CD4-positive, alpha-beta T cell (primary cell): ENCODE data around the gene PPP2R2C. TPM values are rescaled to one million over a fixed set of nuclear protein-coding genes. Genes with fewer than 3 reads are reported as not detected.

ENCODE experiments used
- ATAC-seq: fragments of 200-7000 bp; cut with Tn5 transposase; one replicate; pipeline ENCODE4 v1.10.0; 2022; ENCODE audit warnings: mild to moderate bottlenecking; ENCODE audit not compliant: poor library complexity
- CTCF ChIA-PET: fragments of 350-600 bp; sonication (Branson Sonifier 250); formaldehyde crosslinking; loops from one replicate; lab custom pipeline; 2021; ENCODE audit warnings: antibody characterized with exemption, inconsistent platforms; lab: Charles Lee
- POLR2A ChIA-PET: fragments of 350-600 bp; sonication (Branson Sonifier 250); formaldehyde crosslinking; loops from one replicate; lab custom pipeline; 2021; ENCODE audit warnings: antibody characterized with exemption, inconsistent platforms; lab: Charles Lee
- DNase-seq, 14 experiments: peaks; one replicate each; pipeline ENCODE4 v3.0.0-alpha.2; 2013 to 2020; ENCODE audit warnings: mixed read lengths in 2 of 14
- H3K27ac ChIP-seq, 2 donors: one replicate each; pipeline versions ENCODE4 v1.5.1 to v1.7.0; 2013; ENCODE audit warnings: low read length in 2 of 2, low read depth in 1 of 2, mild to moderate bottlenecking in 1 of 2
- H3K27me3 ChIP-seq, 2 experiments: 1 replicate in 1 of 2; 2 replicates in 1 of 2; pipeline versions ENCODE4 v1.6.1 to v1.7.0; 2013; ENCODE audit warnings: low read length in 2 of 2, control low read depth in 1 of 2, mild to moderate bottlenecking in 1 of 2, moderate library complexity in 1 of 2; ENCODE audit not compliant: insufficient read depth in 2 of 2, control insufficient read depth in 1 of 2
- H3K36me3 ChIP-seq: one replicate; pipeline ENCODE4 v1.6.1; 2013; ENCODE audit warnings: low read length, control low read depth; ENCODE audit not compliant: insufficient read depth
- H3K4me1 ChIP-seq: one replicate; pipeline ENCODE4 v1.6.1; 2013; ENCODE audit warnings: low read length, control low read depth; ENCODE audit not compliant: insufficient read depth
- H3K4me3 ChIP-seq: one replicate; pipeline ENCODE4 v1.5.1; 2013; ENCODE audit warnings: mild to moderate bottlenecking, low read length, moderate library complexity
- H3K9me3 ChIP-seq, 2 experiments: 1 replicate in 1 of 2; 2 replicates in 1 of 2; pipeline versions ENCODE4 v1.6.1 to v1.7.0; 2013; ENCODE audit warnings: low read length in 2 of 2, mild to moderate bottlenecking in 2 of 2, control low read depth in 1 of 2, moderate library complexity in 1 of 2; ENCODE audit not compliant: control insufficient read depth in 1 of 2, insufficient read depth in 1 of 2
- H3K27ac Mint-ChIP-seq: one replicate; pipeline ENCODE4 v1.8.0; 2020; ENCODE audit warnings: mixed read lengths
- H3K27me3 Mint-ChIP-seq: one replicate; pipeline ENCODE4 v1.8.0; 2021; ENCODE audit warnings: mixed read lengths
- H3K36me3 Mint-ChIP-seq: one replicate; pipeline ENCODE4 v1.8.0; 2021; ENCODE audit warnings: low read depth, mixed read lengths
- H3K4me1 Mint-ChIP-seq: one replicate; pipeline ENCODE4 v1.8.0; 2021; ENCODE audit warnings: low read depth, mixed read lengths
- H3K4me3 Mint-ChIP-seq: one replicate; pipeline ENCODE4 v1.8.0; 2020; ENCODE audit warnings: mild to moderate bottlenecking, mixed read lengths
- H3K9me3 Mint-ChIP-seq: one replicate; pipeline ENCODE4 v1.8.0; 2020; ENCODE audit warnings: mixed read lengths
- CTCF ChIP-seq: fragments of 200-600 bp; IDR thresholded peaks from one replicate; pipeline ENCODE4 v1.8.0; 2022; ENCODE audit warnings: antibody characterized with exemption, mild to moderate bottlenecking
- intact Hi-C, 2 experiments: fragments of 100-400 bp; cut with DNase I in 1 of 2; cut with micrococcal nuclease in 1 of 2; formaldehyde crosslinking; loops; one replicate each; pipeline versions ENCODE4 v1.15.1 to v1.9.0; 2023 to 2025; cut with DNase I, micrococcal nuclease
- total RNA-seq, 174 experiments: library from RNA in 2 of 174; stranded (reverse) in 2 of 174; gene quantifications; one replicate each; pipeline ENCODE4 v1.2.3 and lab custom pipeline; 2021 to 2026

PPP2R2C gene
- total RNA-seq, 2 experiments from 2014 or later, result not detected

DNA sequence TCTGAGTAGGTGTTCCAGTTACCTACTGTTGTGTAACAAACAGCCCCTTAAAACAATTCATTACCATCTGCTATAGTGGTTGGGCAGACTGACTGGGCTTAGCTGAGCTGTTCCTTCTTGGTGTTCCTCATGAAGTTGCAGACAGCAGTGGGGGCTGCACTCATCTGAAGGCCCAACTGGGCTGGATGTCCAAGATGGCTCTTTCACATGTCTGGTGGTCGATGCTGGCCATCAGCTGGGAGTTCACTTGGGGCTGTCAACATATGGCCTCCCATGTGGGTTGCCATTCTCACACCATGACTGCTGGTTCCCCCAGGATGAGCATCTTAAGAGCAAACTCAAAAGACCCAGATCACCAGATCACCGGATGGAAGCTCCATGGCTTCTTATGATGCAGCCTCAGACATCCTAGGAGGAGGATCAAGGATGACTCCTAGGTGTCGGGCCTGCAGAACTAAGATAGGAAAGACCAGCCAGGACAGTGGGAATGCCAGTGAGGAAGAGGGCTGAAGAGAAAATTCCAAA, 34.3 kb upstream of the PPP2R2C start:
- Histone ChIP-seq H3K4me3 (no peak overlapping the region), H3K36me3 (no peaks in the 10 kb centered on the region), H3K27ac (no peak overlapping the region), H3K4me1 (no peaks in the 10 kb centered on the region), H3K27me3 (peaks cover 0 to 5% of the 10 kb centered on the region in 2 experiments), H3K9me3 (peaks cover 19 to 20% of the 10 kb centered on the region in 2 experiments)
- Mint-ChIP-seq H3K36me3 (no peaks in the 10 kb centered on the region), H3K4me1 (no peaks in the 10 kb centered on the region), H3K4me3 (no peak overlapping the region), H3K27me3 (peaks cover 24% of the 10 kb centered on the region), H3K9me3 (peaks cover 15% of the 10 kb centered on the region), H3K27ac (no peak overlapping the region)
- no peak for DNase-seq
- POLR2A ChIA-PET, result no interaction called here
- no peak for ATAC-seq
- intact Hi-C loops, result no loop called here
- CTCF ChIA-PET, result interaction anchor here (0.6 kb wide), 1 partner anchor 532 kb away, joined by 4 read pairs; no protein-coding TSS in a partner anchor
- TF ChIP-seq CTCF, result no peak

DNA sequence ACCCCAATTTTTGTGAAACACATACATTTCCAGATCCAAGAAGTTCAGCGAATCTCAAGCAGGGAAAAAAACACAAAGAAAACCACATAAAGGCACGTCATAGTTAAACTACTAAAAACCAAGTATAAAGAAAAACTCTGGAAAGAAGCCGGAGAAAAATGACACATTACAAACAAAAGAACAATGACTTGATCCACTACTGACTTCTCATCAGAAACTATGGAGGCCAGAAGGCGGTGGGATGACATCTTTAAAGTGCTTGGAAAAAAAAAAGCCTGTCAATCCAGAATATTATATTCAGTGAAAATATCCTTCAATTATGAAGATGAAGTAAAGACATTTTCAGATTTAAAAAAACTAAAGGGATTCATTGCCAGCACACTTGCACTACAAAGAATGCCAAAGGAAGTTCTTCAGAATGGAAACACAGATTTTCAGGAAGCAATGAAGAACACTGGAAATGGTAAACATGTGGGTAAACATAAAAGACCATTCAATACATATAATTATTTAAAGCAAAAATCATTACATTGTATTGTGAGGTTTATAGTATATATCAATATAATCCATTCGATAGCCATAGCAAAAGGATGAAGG, 32.6 kb upstream of the PPP2R2C start:
- intact Hi-C loops, result no loop called here
- no peak for ATAC-seq
- DNase-seq, result no peak
- H3K36me3 Mint-ChIP-seq, result no peaks in the 10 kb centered on the region
- Histone ChIP-seq H3K27ac (no peak overlapping the region), H3K27me3 (peaks cover 0 to 9% of the 10 kb centered on the region in 2 experiments), H3K36me3 (no peaks in the 10 kb centered on the region), H3K4me3 (no peak overlapping the region), H3K9me3 (peaks cover 15 to 20% of the 10 kb centered on the region in 2 experiments), H3K4me1 (no peaks in the 10 kb centered on the region)
- H3K4me1 Mint-ChIP-seq, result no peaks in the 10 kb centered on the region
- TF ChIP-seq CTCF, result no peak
- H3K27me3 Mint-ChIP-seq, result peaks cover 38% of the 10 kb centered on the region
- no peak overlapping the region for H3K4me3 Mint-ChIP-seq
- peaks cover 12% of the 10 kb centered on the region for H3K9me3 Mint-ChIP-seq
- ChIA-PET CTCF (no interaction called here), POLR2A (no interaction called here)
- H3K27ac Mint-ChIP-seq, result no peak overlapping the region

DNA sequence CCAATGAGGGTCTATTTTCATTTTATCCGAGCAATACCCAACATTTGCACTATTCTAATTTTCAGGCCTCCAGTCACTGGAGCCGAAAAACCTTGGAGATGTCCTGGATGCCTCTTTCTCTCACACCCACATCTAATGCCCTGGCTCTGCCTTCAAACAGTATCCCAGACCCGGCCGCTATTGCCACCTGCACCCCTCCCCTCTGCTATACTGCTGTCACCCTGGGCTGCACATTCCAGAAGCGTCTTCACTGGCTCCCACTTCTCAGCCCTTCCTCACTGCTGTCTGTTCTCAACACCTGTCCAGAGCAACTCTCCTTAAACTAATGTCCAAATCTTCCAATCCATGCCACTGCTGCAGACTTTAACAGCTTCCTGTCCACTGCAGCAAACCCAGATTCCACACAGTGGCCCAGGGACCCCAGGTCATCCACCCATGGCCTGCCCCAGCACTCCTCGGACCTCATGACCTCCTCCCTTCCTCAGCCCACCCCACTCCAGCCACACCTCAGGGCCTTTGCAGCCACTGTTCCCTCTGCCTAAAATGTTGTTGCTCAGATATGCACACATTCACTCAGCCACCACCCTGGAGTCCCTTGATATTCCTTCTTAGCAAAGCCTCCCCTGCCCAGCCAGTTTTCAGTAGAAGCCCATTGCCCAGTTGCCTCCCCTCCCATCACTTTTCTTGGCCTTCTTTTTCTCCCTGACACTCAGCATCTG, 30.5 kb upstream of the PPP2R2C start:
- ATAC-seq (no peak), DNase-seq (no peak)
- Mint-ChIP-seq H3K4me3 (no peak overlapping the region), H3K9me3 (peaks cover 12% of the 10 kb centered on the region), H3K27ac (no peak overlapping the region), H3K36me3 (no peaks in the 10 kb centered on the region), H3K4me1 (no peaks in the 10 kb centered on the region), H3K27me3 (peaks cover 44% of the 10 kb centered on the region)
- Histone ChIP-seq H3K36me3 (no peaks in the 10 kb centered on the region), H3K4me3 (no peak overlapping the region), H3K9me3 (peaks cover 15 to 20% of the 10 kb centered on the region in 2 experiments), H3K4me1 (no peaks in the 10 kb centered on the region), H3K27me3 (peaks cover 0 to 9% of the 10 kb centered on the region in 2 experiments), H3K27ac (no peak overlapping the region)
- POLR2A ChIA-PET, result no interaction called here
- CTCF ChIA-PET, result no interaction called here
- intact Hi-C loops, result no loop called here
- TF ChIP-seq CTCF, result no peak
